CD4-positive, alpha-beta T cell treated with Interleukin-21 for 1 hour (primary cell): ENCODE results near the gene KRT13.

Experiments used
- DNase-seq: peaks from one replicate; pipeline ENCODE4 v3.0.0-alpha.2; 2020

The KRT13 gene

DNA sequence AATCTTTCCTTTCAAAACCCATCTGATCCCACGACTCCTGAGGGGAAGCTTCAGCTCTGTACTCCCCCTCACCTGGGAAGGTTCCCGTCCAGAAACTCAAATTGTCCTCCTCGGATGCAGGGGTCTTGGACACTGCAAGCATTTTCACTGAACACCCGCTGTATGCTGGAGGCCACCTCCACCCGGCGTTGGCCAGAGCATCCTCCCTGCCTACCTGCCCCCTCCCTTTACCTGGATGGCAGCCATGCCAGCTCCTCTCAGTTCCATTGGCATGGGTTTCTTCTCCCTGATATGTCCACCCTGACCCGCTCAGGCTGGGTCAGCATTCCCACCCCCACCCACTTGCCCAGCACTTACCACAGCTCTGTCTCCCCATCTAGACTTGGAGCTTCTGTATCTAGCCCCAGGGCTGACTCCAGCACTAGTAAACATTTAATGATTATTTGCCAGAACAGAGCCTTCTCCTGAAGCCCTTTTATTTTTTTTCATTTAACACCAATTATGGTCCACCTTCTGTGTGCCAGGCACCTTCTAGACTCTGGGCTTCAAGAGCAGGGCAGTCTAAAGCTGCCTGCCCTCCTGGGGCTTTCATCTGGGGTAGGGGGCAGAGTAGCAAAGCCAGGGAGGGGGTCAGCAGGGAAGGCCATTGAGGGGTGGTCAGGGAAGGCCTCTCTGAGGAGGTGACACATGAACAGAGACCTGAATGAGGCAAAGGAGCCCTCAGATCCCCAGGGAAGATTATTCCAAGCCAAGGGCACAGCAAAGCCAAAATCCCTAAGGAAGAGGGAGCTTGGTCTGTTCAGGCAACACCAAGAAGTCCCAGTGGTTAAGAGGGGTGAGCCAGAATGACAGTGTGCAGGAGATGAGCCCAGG, 31.6 kb upstream of the KRT13 start:
- no peak for DNase-seq

DNA sequence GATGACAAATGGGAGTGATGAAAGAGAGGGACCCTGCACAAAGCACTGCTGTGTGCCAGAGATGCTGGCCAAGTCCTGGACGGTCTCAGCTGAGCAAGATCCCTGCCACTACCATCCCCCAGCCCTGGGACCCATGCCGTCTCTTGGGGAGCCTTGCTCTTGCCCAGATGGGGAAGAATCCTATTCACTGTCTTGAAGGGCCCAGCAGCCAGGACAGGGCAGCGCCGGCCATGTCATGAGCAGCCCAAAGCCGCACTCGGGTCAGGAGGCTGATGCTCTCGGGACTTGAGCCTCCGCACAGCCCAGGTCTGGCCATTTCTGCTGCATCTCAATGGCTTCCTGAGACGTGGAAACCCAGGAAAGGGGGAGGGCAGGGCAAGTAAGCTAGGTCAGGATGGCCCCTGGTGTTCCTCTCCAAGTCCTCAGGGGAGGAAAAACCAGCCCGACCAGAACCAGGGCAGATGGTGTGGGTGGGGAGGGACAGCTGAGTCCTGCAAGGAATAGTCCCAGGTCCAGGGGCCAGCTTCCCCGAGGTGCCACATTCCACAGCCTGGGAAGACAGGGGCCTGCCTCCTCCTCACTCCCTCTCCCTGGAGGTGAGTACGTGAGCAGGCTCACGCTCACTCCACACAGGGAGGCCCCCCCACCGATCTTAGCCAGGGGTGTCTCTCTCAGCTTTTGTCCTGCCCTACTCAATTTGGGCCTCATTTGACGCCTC, 30.5 kb upstream of the KRT13 start:
- no peak for DNase-seq

DNA sequence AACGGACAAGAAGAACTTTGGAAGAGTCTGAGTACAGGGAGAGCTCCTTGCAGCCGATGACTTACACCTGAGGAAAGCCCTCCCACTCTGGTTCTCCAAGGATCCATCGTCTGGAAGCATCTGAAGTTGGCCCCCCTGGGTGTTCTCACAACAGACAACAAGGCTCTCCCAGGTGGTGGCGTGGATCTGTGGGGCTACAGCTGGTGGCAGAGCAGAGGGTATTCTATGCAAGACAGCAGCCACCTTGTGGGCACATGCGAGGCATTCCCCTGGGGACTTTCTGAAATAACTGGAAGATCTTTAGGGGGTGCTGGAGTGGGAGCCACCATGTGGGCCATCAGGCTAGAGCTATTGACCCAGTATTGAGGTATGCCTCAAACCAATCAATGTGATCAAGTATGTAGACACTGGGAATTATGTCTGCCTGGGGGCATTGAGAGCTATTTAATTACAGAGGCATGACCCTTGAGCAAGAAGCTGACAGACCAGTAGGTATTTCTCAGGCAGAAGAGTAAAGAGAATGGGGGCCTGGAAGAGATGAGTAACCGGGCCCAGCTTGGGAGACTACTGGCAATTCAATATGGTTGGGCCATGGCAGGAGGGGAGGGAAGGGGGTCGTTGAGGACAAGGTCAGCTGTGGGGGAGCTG, 29.6 kb upstream of the KRT13 start:
- DNase-seq = no peak

DNA sequence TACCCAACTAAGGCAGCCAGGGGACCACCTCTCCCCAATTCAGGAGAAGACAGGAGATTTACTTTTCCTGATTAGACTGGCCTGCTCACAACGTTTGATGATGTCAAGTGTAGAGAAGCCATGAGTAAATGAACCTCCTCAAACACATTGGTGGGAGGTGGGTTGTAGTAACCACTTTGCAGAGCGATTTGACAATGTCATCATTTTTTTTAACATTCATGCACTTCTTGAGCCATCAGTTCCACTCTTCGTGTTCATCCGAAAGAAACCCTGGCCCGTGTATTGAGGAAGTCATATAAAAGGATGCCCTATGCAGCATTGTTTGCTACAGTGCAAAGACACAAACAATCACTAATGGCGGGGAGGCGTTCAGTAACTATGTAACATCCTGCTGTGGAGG, 28.2 kb upstream of the KRT13 start:
- no peak for DNase-seq

DNA sequence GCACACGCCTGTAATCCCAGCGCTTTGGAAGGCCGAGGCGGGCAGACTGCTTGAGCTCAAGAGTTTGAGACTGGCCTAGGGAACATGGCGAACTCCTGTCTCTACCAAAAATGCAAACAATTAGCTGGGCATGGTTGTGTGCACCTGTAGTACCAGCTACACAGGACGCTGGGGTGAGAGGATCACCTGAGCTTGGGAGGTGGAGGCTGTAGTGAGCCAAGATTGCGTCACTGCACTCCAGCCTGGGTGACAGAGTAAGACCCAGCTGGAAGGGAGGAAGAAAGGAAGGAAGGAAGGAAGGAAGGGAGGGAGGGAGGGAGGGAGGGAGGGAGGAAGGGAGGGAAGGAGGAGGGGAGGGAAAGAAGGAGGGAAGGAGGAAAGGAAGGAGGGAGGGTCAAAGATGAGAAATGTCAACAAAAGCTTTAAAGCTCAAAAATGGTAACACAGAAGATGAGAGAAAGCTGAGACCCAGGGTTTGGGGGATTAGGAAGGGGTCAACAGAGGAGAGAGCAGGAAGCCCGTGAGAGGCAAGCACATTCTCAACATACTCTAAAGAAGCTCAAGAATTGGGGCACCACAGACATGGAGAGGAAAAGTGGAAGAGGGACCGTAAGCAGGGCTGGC, 27.6 kb upstream of the KRT13 start:
- no peak for DNase-seq

GRCh38 chr17:41531993-41532392, 26.6 kb upstream of the KRT13 start:
- no peak for DNase-seq

DNA sequence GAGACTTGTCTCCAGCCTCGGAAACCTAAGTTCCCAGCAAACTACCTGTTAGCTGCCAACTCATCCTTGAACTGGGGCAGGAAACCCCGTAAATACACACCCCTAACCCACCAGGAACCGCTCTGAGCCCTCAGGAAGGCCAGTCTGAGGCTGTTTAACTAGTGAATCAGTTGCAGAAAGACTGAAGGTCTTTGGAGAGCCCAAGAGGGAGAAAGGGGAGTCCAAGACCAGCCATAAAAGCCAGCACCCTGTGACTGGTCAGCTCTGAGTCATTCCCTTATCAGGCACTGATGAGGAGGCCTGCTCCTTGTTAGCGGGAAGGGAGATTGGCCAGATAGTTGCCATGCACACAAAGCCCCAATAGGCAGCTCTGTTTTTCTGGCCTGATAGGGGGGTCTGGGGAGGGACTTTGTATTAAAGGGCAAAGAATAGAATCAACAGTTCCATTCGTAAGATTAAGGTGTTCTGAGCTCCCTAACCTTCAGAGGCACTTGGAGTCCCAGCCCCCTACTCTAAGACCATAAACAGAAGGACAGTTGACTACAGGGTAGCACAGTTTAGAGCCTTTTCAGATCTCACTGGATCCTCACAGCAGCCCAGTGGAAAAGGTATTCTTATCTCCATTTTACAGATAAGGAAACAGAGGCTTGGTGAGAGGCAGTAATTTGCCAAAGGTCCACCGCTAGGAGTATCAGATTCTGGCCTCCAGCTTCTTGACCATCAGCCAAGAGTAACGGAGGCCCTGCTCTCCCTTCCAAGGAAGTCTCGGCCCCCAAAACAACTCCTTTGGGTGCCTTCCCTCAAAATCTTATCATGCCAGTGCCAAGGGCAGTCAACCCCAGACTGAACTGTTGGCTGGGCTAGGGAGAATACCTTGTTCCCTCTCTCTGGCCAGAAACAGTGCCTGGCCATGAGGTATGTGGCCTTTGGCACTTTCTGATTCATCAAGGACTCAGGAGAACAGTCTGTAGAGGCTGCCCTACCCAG, 24.9 kb upstream of the KRT13 start:
- no peak for DNase-seq

DNA sequence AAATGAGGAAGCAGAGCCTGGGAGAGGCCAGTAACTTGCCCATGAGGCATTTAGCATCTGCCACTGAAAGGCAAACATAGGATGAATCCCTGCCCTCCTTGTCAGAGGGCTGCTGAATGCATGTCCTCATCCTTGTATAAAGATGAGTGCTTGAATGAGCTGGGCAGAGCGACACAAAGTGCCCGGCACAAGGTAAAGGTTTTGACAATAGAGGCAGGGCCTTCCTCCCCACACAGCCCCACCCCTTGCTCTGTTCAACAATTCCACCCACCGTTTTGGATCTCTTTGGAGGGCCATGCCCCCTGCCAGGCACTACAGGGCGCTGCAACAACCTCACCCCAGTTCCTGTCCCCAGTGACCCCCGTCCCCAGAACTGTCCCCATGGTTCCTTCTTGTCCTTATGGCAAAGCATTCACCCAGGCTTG, 24.1 kb upstream of the KRT13 start:
- DNase-seq = no peak

- DNase-seq = no peak
Measured at GRCh38 chr17:41528959-41529353, 23.5 kb upstream of the KRT13 start.

GRCh38 chr17:41527063-41528023, 21.9 kb upstream of the KRT13 start:
- no peak for DNase-seq

DNA sequence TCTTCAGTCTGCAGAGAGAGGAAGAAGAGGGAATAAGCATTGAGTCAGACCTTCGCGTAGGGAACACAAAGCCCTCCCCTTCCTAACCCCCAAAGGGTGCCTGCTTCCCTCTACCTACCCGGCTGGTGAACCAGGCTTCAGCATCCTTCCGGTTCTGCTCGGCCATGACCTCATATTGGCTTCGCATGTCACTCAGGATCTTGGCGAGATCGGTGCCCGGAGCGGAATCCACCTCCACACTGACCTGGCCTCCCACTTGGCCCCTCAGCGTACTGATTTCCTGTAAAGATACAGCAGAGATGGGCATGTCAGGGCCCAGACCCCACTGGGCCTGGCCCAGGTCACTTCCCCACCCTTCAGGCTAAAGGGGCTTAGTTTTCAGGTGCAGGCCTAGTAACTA, 18.8 kb upstream of the KRT13 start:
- no peak for DNase-seq

- DNase-seq = no peak
Measured at GRCh38 chr17:41523787-41524186, 18.4 kb upstream of the KRT13 start.

GRCh38 chr17:41523225-41523593, 17.8 kb upstream of the KRT13 start:
- DNase-seq = no peak

DNA sequence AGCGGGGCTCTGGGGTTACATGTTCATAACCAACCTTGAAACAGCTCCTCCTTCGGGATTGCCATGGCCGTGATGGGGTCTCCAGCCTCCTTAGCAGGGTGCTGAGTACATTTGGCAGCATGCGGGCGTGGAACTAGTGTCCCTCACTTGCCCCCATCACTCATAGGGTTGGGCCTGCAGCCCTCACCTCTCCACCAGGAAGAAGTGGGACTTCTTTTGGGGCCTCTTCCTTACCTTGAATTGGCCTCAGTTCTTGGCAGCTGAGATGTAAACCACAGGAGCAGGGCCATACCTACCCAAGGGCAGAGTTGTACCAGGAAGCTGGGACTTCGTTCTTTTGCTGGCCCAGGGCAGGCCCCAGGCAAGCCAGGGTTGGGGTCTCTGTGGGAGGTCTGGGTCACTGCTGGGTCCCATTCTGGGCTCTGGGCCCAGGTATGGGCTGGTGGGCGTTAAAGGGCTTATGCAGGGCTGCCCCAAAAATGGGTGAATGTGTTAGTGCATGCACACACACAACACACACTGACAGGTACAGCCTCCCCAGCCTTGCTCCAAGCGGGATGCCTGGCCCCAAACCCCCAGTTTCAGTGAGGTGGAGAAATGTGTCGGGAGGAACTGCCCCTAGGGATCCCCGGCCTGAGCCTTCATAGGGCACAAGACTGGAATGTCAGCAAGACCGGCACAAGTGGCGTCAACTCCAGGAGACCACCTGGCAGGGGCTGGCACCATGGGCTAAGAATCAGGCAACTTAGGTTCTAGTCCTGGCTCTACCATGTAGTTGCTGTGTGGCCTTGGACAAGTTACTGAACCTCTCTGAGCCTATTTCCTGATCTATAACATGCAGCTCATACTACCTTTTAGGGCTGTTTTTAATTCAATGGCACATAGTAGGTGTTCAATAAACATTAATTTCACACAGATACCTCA, 17.2 kb upstream of the KRT13 start:
- no peak for DNase-seq

DNA sequence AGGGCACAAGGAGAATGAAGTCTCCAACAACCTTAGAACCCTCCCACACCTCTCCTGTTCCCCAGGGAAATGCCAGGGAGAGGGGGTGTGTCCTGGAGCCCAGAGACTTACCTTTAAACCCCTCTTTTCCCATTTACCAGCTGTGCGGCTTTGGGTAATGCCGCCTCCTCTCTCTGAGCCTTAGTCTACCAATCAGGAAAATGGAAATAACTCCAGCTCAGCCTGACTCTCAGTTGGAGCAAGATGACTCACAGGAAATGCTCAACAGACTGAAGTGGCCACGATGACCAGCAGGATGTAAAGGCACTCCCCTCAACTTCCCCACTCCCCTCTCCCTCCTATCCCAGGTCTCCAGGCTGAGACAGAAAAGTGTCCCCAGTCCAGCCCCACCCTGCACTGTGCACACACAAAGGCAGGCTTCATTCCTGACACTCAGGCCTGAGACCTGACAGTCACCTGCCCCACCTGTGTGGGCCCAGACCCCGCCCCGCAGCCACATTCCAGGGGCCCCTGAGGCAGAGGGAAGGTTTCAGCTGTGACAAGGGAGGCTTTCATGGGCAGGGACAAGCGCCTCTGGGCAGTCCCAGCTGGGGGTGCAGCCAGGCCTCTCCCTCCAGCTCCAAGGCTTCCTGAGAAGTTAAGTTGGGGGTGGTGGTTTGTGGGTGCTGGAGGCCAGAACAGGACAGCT, 16.3 kb upstream of the KRT13 start:
- no peak for DNase-seq

- DNase-seq = no peak
Measured at GRCh38 chr17:41520821-41521521, 15.6 kb upstream of the KRT13 start.

DNA sequence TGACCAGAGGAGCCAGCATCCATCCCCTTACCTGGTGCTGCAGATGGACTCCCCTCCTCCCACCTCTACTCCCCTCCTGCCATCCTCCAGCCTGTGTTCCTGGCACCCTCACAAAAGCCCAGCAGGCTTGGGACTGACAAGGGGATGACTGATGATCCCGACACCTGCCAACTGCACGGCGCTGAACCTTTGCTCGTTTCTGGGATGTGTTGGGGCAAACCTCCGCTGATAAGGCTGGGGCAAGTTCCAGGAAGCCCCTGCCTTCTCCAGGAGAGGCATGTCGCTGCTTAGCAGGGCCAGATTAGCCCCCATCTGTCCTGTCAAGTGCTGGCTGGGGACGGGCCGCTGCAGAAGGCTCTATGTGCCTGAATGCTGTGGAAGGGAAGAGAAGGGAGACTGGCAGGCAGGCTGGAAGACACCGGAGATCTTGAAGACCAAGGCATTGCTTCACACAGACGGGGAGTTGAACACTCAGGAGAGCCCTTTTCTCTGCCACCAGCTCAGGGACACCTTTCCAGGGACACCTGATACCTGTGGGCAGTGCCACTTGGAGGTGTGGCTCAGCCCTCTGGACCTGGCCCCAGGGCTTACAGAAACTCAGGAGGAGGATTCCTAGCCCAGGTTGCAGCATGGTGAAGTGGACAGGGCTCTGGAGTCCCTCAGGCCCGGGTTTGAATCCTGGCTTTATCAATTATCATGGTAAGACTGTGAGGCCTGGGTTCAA, 14.3 kb upstream of the KRT13 start:
- DNase-seq = no peak
